GM23338 (cell line): Measurements from ENCODE around the gene FOXP4. TPM values are rescaled to one million over a fixed set of nuclear protein-coding genes. Genes with fewer than 3 reads are reported as not detected.
A peak's percentile ranks its signal among the peaks of the same experiment; 100 is the strongest.

ENCODE experiments used
- ATAC-seq: fragments of 200-7000 bp; cut with Tn5 transposase; 3 replicates; pipeline ENCODE4 v1.9.1; 2020
- DNase-seq: peaks from one replicate; pipeline ENCODE4 v3.0.0-alpha.2; 2015; ENCODE audit warnings: low spot score
- H2AFZ ChIP-seq: fragments of 200-600 bp; sonication (generic); 2 replicates; pipeline ENCODE4 v1.8.0; 2016; ENCODE audit warnings: antibody characterized with exemption, mild to moderate bottlenecking, moderate library complexity
- H3F3A ChIP-seq: fragments of 200-600 bp; sonication (generic); replicated peaks from 2 replicates; pipeline ENCODE4 v1.8.0; 2017; ENCODE audit warnings: antibody characterized with exemption, mixed run types, low read depth
- H3K27ac ChIP-seq: fragments of 200-600 bp; sonication (generic); 2 replicates; pipeline ENCODE4 v1.6.1; 2016; ENCODE audit warnings: low read depth
- H3K27me3 ChIP-seq: fragments of 200-600 bp; sonication (generic); 2 replicates; pipeline ENCODE4 v1.8.0; 2016; ENCODE audit warnings: mild to moderate bottlenecking, mixed run types, moderate library complexity; ENCODE audit not compliant: insufficient read depth
- H3K36me3 ChIP-seq: fragments of 200-600 bp; sonication (generic); 2 replicates; pipeline ENCODE4 v1.8.0; 2016; ENCODE audit warnings: mild to moderate bottlenecking; ENCODE audit not compliant: insufficient read depth
- H3K4me1 ChIP-seq: fragments of 200-600 bp; sonication (generic); 2 replicates; pipeline ENCODE4 v1.8.0; 2016; ENCODE audit warnings: mild to moderate bottlenecking, moderate library complexity; ENCODE audit not compliant: insufficient read depth
- H3K4me2 ChIP-seq: fragments of 200-600 bp; sonication (generic); 2 replicates; pipeline ENCODE4 v1.7.1; 2017; ENCODE audit warnings: mixed run types
- H3K4me3 ChIP-seq: fragments of 200-600 bp; sonication (generic); 2 replicates; pipeline ENCODE4 v1.6.1; 2016; ENCODE audit warnings: mixed run types
- H3K79me2 ChIP-seq: fragments of 200-600 bp; sonication (generic); replicated peaks from 2 replicates; pipeline ENCODE4 v1.8.0; 2017; ENCODE audit warnings: mild to moderate bottlenecking; ENCODE audit not compliant: insufficient read depth
- H3K9me2 ChIP-seq: fragments of 200-600 bp; sonication (generic); 2 replicates; pipeline ENCODE4 v1.8.0; 2017; ENCODE audit not compliant: insufficient read depth
- H4K20me1 ChIP-seq: fragments of 200-600 bp; sonication (generic); replicated peaks from 2 replicates; pipeline ENCODE4 v1.8.0; 2017; ENCODE audit warnings: mild to moderate bottlenecking; ENCODE audit not compliant: insufficient read depth
- H3K27ac Mint-ChIP-seq: 2 replicates; pipeline ENCODE4 v1.8.0; 2020; ENCODE audit warnings: inconsistent platforms, mild to moderate bottlenecking, moderate library complexity, mixed read lengths
- H3K27me3 Mint-ChIP-seq: 3 replicates; pipeline ENCODE4 v1.8.0; 2022; ENCODE audit warnings: low read depth, mild to moderate bottlenecking, moderate library complexity, mixed read lengths, inconsistent platforms; ENCODE audit not compliant: insufficient read depth, poor library complexity
- H3K36me3 Mint-ChIP-seq: 3 replicates; pipeline ENCODE4 v1.8.0; 2021; ENCODE audit warnings: low read depth, mild to moderate bottlenecking, inconsistent platforms, moderate library complexity, mixed read lengths
- H3K4me1 Mint-ChIP-seq: 3 replicates; pipeline ENCODE4 v1.8.0; 2020; ENCODE audit warnings: mild to moderate bottlenecking, inconsistent platforms, mixed read lengths
- H3K4me3 Mint-ChIP-seq: 3 replicates; pipeline ENCODE4 v1.8.0; 2021; ENCODE audit warnings: moderate library complexity, mild to moderate bottlenecking, inconsistent platforms, mixed read lengths
- H3K9me3 Mint-ChIP-seq: 3 replicates; pipeline ENCODE4 v1.8.0; 2020; ENCODE audit warnings: moderate library complexity, mild to moderate bottlenecking, inconsistent platforms, mixed read lengths
- CREB1 ChIP-seq: fragments of 250-450 bp; sonication (Bioruptor Pico); IDR thresholded peaks from 2 replicates; pipeline ENCODE4 v1.5.0; 2020; ENCODE audit warnings: low read depth, mild to moderate bottlenecking, moderate library complexity
- EZH2 ChIP-seq: fragments of 200-600 bp; sonication (generic); IDR thresholded peaks from one replicate; pipeline ENCODE4 v1.8.0; 2017; ENCODE audit warnings: antibody characterized with exemption, mild to moderate bottlenecking, low read depth; ENCODE audit not compliant: unreplicated experiment
- JUNB ChIP-seq: IDR thresholded peaks from one replicate; pipeline ENCODE4 v1.6.1; 2016; ENCODE audit warnings: antibody characterized with exemption; ENCODE audit not compliant: unreplicated experiment
- STAT1 ChIP-seq: IDR thresholded peaks from one replicate; pipeline ENCODE4 v1.6.1; 2016; ENCODE audit warnings: antibody characterized with exemption; ENCODE audit not compliant: unreplicated experiment
- ZNF331 ChIP-seq: fragments of 250-450 bp; sonication (Bioruptor Pico); IDR thresholded peaks from 2 replicates; pipeline ENCODE4 v1.5.0; 2020; ENCODE audit warnings: low read depth, mild to moderate bottlenecking, moderate library complexity
- polyA plus RNA-seq: library from polyadenylated mRNA; unstranded; fragments of >200 nt; fragmentation: Nextera tagmentation; extraction: Ambion mirVana; gene quantifications from 2 replicates; pipeline ENCODE4 v1.2.1, GENCODE V29; 2016
- total RNA-seq: library from RNA; depleted of rRNA; stranded (reverse); fragments of >200 nt; shearing (Covaris generic); gene quantifications from 2 replicates; pipeline ENCODE4 v1.2.3, GENCODE V29; 2014
- TF ChIP-seq, protein P1 (sequence below), 2 experiments: fragments of 200-600 bp in 1 of 2; sonication (generic) in 1 of 2; conservative IDR thresholded peaks; 2 replicates each; pipeline versions ENCODE4 v1.5.1 to v1.6.1; 2016 to 2017; ENCODE audit warnings: antibody characterized with exemption in 2 of 2, low read depth in 2 of 2, mild to moderate bottlenecking in 2 of 2, moderate library complexity in 1 of 2
- TF ChIP-seq, protein P2 (sequence below): IDR thresholded peaks from one replicate; pipeline ENCODE4 v1.6.1; 2018; ENCODE audit warnings: antibody characterized with exemption; ENCODE audit not compliant: unreplicated experiment
- TF ChIP-seq, protein P3 (sequence below): IDR thresholded peaks from 2 replicates; pipeline ENCODE4 v1.6.1; 2016; ENCODE audit warnings: antibody characterized with exemption

The FOXP4 gene
- total and polyA plus RNA-seq, 2 experiments from 2014 or later, result 5.1 to 13.5 TPM

DNA sequence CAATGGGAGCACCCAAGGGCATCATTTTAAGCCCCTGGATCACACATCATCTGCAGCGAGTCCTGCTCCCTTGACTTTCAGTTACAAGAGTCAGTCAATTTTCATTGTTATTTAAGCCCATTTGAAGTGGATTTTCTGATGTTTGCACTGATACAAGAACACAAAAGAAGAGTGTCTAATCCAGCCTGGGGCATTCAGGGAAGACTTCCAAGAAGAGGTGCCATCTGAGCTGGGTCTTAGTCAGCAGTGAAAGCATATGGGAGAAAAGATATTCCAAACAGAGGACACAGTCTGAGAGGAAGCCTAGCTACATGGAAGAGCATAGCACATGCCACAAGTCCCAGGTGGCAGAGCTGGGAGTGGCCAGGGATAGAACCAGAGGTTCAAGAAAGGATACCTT is 10.4 kb upstream of the FOXP4 start:
- no peaks in the 10 kb centered on the region for H3K9me2 ChIP-seq
- H3K27me3 ChIP-seq, result peaks cover 26% of the 10 kb centered on the region
- no peak overlapping the region for H3K27ac ChIP-seq
- ATAC-seq, result no peak
- peaks cover 11% of the 10 kb centered on the region for H3K27me3 Mint-ChIP-seq
- H3K4me3 ChIP-seq, result no peak overlapping the region
- no peak overlapping the region for H3K4me2 ChIP-seq
- H3K36me3 ChIP-seq, result no peaks in the 10 kb centered on the region
- H4K20me1 ChIP-seq, result no peaks in the 10 kb centered on the region; the same call in 1 of the 2 replicates
- no peaks in the 10 kb centered on the region for H3F3A ChIP-seq
- no peaks in the 10 kb centered on the region for H3K9me3 Mint-ChIP-seq
- no peak for TF ChIP-seq STAT1
- H3K4me1 ChIP-seq, result peaks cover 19% of the 10 kb centered on the region
- peaks cover 24% of the 10 kb centered on the region for H3K4me1 Mint-ChIP-seq
- no peak for DNase-seq
- no peak overlapping the region for H3K27ac Mint-ChIP-seq
- H3K4me3 Mint-ChIP-seq, result no peak overlapping the region
- no peaks in the 10 kb centered on the region for H3K79me2 ChIP-seq
- H3K36me3 Mint-ChIP-seq, result no peaks in the 10 kb centered on the region
- no peak overlapping the region for H2AFZ ChIP-seq

DNA sequence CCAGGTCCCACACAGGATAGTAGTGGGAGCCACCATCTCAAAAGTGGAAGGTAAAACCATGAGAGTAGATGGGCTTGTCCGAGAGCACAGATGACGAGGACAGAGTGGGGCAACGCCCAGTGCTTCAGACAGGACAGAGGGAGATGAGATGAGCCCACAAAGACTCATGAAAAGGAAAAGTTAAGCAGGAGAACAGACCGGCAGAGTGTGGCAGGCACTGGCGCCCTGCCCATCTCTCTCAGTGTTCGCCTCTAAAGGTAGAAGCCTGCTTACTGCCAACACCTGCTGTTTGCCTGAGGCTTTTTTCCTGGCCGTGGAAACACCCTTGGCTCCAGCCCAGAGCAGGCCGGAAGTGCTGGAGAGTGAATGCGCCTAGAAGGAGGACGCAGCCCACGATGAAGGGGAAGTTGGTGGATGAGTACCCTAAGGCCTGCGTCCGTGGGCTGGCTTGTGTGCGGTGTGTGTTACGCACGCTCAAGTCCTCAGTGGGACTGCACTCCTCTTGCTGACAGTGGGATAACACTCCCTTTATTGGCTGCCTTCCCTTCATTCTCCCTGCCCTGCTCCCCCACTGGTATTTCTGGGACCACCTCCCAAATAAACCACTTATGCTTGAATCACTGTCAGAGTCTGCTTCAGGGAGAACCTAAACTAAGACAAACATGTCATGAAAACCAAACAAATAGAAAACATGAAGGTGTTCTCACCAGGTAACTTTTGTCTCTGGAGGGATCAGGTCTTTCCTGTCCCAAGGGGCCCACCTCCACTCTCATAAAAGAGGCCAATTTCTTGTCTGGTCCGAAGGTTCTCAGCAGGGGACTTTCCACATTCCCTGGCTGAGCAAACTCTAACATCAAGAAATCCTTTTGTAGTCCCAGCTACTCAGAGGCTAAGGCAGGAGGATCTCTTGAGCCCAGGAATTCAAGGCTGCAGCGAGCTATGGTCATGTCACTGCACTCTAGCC is 9.1 kb upstream of the FOXP4 start:
- no peaks in the 10 kb centered on the region for H3F3A ChIP-seq
- H3K27me3 ChIP-seq, result peaks cover 39% of the 10 kb centered on the region
- peaks cover 6% of the 10 kb centered on the region for H3K4me1 ChIP-seq
- Mint-ChIP-seq H3K36me3 (no peaks in the 10 kb centered on the region), H3K27me3 (peaks cover 9% of the 10 kb centered on the region), H3K4me1 (peaks cover 21% of the 10 kb centered on the region), H3K9me3 (no peaks in the 10 kb centered on the region), H3K27ac (no peak overlapping the region), H3K4me3 (no peak overlapping the region)
- no peak overlapping the region for H3K4me3 ChIP-seq
- H2AFZ ChIP-seq, result no peak overlapping the region
- no peak overlapping the region for H3K27ac ChIP-seq
- ATAC-seq (peak; percentile 40), DNase-seq (no peak)
- no peaks in the 10 kb centered on the region; the same call in 1 of the 2 replicates for H4K20me1 ChIP-seq
- no peaks in the 10 kb centered on the region for H3K36me3 ChIP-seq
- no peaks in the 10 kb centered on the region for H3K79me2 ChIP-seq
- no peak overlapping the region for H3K4me2 ChIP-seq
- no peaks in the 10 kb centered on the region for H3K9me2 ChIP-seq
- TF ChIP-seq, protein P1, sequence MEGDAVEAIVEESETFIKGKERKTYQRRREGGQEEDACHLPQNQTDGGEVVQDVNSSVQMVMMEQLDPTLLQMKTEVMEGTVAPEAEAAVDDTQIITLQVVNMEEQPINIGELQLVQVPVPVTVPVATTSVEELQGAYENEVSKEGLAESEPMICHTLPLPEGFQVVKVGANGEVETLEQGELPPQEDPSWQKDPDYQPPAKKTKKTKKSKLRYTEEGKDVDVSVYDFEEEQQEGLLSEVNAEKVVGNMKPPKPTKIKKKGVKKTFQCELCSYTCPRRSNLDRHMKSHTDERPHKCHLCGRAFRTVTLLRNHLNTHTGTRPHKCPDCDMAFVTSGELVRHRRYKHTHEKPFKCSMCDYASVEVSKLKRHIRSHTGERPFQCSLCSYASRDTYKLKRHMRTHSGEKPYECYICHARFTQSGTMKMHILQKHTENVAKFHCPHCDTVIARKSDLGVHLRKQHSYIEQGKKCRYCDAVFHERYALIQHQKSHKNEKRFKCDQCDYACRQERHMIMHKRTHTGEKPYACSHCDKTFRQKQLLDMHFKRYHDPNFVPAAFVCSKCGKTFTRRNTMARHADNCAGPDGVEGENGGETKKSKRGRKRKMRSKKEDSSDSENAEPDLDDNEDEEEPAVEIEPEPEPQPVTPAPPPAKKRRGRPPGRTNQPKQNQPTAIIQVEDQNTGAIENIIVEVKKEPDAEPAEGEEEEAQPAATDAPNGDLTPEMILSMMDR (conservative IDR thresholded peaks at IDR 0.05; ENCODE audit: low read depth in 2 of 2), result no peak
- TF ChIP-seq ZNF331 (CRISPR knock-in tag) (no peak), EZH2 (no peak), JUNB (no peak), STAT1 (no peak), CREB1 (no peak)
- TF ChIP-seq, protein P2, sequence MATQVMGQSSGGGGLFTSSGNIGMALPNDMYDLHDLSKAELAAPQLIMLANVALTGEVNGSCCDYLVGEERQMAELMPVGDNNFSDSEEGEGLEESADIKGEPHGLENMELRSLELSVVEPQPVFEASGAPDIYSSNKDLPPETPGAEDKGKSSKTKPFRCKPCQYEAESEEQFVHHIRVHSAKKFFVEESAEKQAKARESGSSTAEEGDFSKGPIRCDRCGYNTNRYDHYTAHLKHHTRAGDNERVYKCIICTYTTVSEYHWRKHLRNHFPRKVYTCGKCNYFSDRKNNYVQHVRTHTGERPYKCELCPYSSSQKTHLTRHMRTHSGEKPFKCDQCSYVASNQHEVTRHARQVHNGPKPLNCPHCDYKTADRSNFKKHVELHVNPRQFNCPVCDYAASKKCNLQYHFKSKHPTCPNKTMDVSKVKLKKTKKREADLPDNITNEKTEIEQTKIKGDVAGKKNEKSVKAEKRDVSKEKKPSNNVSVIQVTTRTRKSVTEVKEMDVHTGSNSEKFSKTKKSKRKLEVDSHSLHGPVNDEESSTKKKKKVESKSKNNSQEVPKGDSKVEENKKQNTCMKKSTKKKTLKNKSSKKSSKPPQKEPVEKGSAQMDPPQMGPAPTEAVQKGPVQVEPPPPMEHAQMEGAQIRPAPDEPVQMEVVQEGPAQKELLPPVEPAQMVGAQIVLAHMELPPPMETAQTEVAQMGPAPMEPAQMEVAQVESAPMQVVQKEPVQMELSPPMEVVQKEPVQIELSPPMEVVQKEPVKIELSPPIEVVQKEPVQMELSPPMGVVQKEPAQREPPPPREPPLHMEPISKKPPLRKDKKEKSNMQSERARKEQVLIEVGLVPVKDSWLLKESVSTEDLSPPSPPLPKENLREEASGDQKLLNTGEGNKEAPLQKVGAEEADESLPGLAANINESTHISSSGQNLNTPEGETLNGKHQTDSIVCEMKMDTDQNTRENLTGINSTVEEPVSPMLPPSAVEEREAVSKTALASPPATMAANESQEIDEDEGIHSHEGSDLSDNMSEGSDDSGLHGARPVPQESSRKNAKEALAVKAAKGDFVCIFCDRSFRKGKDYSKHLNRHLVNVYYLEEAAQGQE, result no peak
- TF ChIP-seq, protein P3, sequence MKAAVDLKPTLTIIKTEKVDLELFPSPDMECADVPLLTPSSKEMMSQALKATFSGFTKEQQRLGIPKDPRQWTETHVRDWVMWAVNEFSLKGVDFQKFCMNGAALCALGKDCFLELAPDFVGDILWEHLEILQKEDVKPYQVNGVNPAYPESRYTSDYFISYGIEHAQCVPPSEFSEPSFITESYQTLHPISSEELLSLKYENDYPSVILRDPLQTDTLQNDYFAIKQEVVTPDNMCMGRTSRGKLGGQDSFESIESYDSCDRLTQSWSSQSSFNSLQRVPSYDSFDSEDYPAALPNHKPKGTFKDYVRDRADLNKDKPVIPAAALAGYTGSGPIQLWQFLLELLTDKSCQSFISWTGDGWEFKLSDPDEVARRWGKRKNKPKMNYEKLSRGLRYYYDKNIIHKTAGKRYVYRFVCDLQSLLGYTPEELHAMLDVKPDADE, result no peak
